Measurements from ENCODE around the gene SPTBN4.

- TF ChIP-seq TEAD4 (IDR thresholded peaks at IDR 0.05; ENCODE audit: borderline replicate concordance, insufficient read depth) (no peak), CHD2 (IDR thresholded peaks at IDR 0.05; ENCODE audit: low read length, partially characterized antibody) (no peak), SIN3A (IDR thresholded peaks at IDR 0.05; ENCODE audit: borderline replicate concordance, low read depth, low read length) (no peak), CTCF (IDR thresholded peaks at IDR 0.05) (no peak), YY1 (IDR thresholded peaks at IDR 0.05; ENCODE audit: low read depth) (no peak)
Observed at GRCh38 chr19:40466219-40466984, 399 bp upstream of the SPTBN4 start.
